GM15510 (cell line): ENCODE data around the gene U2AF1L4.

Experiments used
- POLR2A ChIP-seq: IDR thresholded peaks from 3 replicates; pipeline ENCODE4 v1.6.1; 2011; ENCODE audit warnings: borderline replicate concordance; ENCODE audit not compliant: insufficient read length; ENCODE audit errors: extremely low read depth

The U2AF1L4 gene

DNA sequence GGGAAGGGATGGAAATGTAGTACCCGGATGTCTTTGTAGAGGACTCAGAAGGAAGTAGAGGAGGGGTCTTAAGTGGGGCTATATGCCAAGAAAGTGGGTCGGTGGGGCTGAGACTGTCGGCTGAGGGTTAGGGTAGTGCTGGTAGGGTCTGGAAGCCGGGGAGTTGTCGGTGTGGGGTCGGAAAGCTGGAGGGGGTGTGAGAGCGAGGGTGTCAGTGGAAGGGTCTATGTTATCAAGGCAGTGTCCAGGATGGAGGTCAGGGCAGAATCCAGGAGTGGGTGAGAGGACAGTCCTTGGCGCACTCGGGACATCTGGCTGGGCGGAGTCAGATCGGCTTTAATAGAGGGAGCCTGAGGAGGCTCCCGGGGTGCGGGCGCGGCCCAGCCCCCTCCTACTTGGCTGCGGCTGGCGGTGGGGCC lies 9.9 kb upstream of the U2AF1L4 start:
- no peak for TF ChIP-seq POLR2A

GRCh38 chr19:35754370-35755130 lies 9.3 kb upstream of the U2AF1L4 start:
- TF ChIP-seq POLR2A = no peak

DNA sequence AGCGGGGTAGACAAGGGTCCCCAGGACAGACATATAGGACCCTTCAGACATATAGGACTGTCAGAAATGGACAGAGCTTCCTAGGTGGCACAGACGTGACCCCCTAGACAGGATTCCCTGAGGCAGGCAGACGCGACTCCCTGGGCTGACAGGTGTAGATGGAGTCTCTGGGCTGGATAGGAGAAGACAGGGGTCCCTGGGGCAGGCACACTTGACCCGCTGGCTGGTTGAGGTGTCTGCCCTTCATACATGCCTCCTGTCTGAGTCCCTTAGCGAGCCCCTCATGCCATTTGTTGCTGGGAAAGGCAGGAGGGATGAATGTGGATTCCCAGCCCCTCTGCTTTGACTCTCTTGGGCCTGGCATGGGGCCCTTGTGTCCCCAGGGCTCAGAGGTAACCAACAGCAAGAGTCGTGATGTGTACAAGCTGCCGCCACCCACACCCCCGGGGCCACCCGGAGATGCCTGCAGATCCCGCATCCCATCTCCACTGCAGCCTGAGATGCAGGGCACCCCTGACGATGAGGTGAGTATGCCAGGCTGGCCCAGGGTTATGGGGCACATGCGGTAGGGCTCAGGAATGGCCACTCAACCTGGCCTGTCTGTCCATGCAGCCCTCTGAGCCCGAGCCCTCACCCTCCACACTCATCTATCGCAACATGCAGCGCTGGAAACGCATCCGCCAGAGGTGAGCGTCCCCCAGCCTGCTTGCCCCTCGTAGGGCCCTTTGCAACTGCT lies 8.6 kb upstream of the U2AF1L4 start:
- no peak for TF ChIP-seq POLR2A

GRCh38 chr19:35752746-35753350 lies 7.6 kb upstream of the U2AF1L4 start:
- TF ChIP-seq POLR2A = no peak

DNA sequence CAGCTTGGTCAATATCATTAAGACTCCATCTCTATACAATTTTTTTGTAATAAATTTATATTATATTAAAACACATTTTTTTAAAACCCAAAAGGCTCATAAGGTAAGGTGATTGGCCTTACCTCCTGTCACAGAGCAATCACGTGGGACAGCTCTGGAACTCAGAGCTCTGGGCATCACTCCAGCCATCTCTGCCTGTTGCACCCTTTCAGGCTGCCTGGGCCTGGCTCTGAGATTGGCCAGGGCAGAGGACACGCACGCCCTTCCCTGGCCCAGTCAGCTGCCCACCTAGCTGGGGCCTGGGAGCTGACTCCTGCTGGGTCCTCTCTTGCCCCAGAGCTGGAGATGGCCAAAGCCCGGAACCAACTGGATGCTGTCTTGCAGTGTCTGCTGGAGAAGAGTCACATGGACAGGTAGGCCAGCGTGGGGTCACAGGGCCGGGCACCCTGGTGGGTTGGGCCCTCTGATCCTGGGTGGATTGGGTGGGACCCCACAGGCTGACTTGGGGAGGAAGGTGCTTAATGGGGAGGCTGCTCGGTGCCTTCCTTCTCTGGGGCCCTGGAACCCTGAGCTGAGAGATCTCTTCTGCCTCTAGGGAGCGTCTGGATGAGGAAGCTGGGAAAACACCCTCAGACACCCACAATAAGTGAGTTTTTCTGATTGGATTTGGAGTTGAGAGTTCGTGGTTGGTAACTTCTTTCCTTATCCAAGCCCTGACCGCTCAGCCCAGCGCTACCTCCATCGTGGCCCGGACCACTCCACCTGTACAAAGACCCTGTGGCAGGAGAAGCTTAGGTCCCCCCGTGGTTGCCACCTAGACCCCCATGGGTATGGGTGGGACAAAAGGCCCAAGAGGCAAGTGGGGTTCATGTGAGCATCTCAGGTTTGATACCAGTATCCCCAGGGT lies 6.9 kb upstream of the U2AF1L4 start:
- no peak for TF ChIP-seq POLR2A

DNA sequence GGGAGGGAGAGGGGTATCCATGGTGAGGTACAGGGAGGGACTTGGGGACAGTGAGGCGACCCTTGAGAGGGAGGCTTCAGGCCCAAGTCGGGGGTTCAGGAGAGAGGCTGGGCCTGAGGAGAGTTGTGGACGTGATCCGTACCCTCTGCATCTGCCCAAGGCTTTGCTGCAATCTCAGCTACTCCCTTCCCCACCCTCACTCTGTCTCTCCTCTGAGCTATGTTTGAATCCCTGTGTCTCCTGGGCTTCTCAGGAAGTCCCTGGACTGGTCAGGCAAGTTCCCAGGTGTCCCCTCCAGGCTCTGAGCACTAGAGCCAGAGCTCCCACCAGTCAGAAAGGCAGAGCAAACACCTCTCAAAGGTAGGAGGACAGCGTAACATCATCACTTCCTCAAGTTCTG lies 4.9 kb upstream of the U2AF1L4 start:
- no peak for TF ChIP-seq POLR2A

DNA sequence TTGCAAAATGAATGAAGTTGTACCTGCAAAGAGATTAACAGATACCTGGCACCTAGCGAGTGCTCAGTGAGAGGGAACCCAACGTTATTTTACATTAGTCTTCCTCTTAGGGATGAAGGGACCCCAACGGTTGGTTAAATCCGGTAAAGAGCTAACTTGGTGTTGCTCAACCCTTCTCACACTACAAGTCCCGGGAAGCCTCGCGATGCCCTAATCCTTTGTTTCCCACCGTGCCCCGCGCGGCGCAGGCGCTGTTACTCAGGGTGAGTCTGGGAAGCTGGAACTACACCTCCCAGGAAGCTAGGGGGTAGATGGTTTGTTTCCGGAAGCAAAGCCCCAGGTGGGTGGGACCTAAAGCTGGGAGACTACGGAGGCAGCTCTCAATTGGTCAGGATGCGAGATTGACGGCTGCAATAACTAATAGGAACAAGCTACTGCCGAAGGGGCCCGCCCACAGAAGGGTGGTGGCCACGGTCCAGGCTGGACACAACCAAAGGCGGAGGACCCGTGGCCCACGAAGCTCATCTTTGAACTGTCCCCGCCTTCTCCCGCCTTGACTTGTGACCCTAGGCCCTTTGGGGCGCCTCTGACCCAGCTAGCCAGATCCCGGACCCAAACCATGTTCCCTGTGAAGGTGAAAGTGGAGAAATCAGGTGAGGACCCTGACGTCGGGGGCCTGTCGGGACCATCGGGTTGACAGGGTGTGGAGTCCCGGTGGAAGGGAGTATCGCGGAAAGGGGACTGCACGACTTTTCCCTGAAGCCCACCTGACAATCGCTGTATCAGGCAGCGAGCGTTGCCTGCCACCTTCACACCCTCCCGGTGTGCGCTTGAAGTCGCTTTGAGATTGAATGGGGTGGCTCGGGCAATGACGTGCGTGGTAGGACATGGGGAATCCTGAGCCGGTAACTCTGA lies 3.1 kb upstream of the U2AF1L4 start, which contains the start of gene LIN37:
LIN37 (plus strand) TSS at position 471 of the 915 bp plus-strand sequence; CDS start at position 620, 149 bp downstream.
- TF ChIP-seq POLR2A = peak; percentile 66

GRCh38 chr19:35746531-35746930 lies 1.3 kb upstream of the U2AF1L4 start:
- no peak for TF ChIP-seq POLR2A

GRCh38 chr19:35746087-35746462 lies 857 bp upstream of the U2AF1L4 start:
- TF ChIP-seq POLR2A = no peak

DNA sequence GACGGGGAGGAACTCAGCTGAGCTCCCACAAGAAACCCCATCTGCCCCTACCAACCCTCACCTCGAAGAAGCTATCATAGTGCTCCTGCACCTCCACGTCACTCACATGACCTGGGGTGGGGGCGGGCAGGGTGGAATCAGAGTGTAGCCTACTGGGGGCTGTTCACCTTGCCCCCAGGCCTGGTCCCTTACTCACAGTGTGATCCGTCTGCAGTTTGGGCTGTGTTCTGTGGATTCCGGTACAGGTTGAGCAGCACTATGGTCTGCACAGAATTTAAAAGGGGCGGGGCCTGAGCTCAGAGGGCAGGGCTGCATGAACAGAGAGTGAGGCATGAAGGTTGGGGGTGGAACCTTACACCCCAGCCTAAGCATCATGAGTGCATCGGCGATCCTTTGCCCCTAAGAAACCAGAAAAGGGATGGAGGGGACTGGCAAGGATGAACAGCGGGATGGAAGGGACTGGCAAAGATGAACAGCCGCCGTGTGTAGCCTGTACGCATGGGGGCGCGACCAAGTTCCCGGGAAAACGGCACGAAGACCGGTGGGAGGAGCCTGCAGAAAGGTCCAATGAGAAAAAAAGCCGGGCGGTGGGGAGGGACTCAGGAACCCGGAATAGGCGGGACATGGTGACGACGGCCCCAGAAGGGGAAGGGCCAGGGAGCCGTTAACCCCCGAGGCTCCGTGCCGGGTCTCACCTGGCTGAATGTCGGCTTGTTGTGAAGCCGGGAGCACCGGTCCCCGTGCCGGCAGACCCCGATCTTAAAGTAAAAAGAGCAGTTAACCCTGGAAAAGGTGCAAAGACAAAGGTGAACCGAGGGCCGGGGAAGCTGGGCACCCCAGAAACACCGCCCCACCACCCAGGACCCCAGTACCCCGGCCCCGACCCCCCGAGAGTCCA lies 539 bp downstream of the U2AF1L4 start:
- peak; percentile 84 for TF ChIP-seq POLR2A

DNA sequence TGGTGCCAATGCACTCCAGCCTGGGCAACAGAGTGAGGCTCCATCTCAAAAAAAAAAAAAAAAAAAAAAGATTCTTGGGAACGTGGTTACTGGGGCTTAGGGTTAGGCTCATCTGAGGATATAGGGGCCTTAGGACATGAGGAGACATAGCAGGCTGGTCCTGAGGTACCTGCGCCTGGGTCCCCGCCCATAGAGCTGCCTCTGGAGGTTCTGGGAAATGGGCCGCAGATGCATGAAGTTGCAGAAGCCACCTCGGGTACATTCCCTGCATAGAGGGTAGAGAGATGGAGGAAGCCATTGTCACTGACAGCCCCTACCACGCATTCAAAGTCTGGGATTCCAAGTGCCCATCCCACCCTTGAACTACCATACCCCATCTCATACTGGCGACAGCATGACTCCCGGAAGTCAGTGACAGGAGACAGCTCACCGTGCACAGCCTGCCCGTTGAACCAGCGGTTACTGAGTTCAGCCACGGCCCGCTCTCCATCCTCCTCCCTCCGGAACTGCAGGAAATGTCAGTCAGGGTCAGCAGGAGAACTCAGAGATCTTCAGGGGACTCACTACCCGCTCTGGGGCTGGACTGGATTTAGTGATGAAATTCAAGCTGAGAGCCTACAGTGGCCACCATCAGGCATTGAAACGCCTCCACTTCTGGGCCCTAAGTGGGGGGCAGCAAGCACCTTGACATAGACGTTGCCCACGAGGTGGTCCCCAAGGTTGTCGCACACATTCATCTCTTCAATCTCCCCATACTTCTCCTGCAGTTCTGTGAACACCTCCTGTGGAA lies 1.4 kb downstream of the U2AF1L4 start:
- TF ChIP-seq POLR2A = no peak
